Thyroid gland (tissue), 4 donors: ENCODE results near the gene C19orf25.

Experiments used
- CTCF ChIP-seq, 6 experiments: fragments of 200-600 bp in 3 of 6; fragments of 450-650 bp in 3 of 6; sonication (generic) in 3 of 6; IDR thresholded peaks; one replicate each; pipeline ENCODE4 v1.5.1; 2016 to 2019; ENCODE audit warnings: antibody characterized with exemption in 6 of 6, mild to moderate bottlenecking in 2 of 6, inconsistent platforms in 1 of 6, moderate library complexity in 1 of 6
- POLR2A ChIP-seq, 2 donors: fragments of 450-650 bp; IDR thresholded peaks; one replicate each; pipeline ENCODE4 v1.6.1; 2017; ENCODE audit warnings: antibody characterized with exemption in 2 of 2, mild to moderate bottlenecking in 2 of 2, moderate library complexity in 1 of 2

- TF ChIP-seq CTCF (IDR thresholded peaks at IDR 0.05) (no peak), POLR2A (IDR thresholded peaks at IDR 0.05) (no peak)
Measured at GRCh38 chr19:1457892-1458291, 21.1 kb downstream of the C19orf25 start.
